Endothelial cell (in vitro differentiated cells): Measurements from ENCODE around the gene PRKAG3. TPM values are rescaled to one million over a fixed set of nuclear protein-coding genes. Genes with fewer than 3 reads are reported as not detected.
"Not testable (repeated sequence)": the region's sequence is repeated elsewhere in the genome, so short reads cannot be mapped to it uniquely, and the experiment has no call there.

Source experiments
- DNase-seq: peaks from one replicate; pipeline ENCODE4 v3.0.0; 2021; ENCODE audit warnings: low spot score
- H3K27ac Mint-ChIP-seq: one replicate; pipeline ENCODE4 v1.8.0; 2021; ENCODE audit warnings: mixed read lengths, inconsistent platforms; ENCODE audit not compliant: unreplicated experiment
- H3K27me3 Mint-ChIP-seq: one replicate; pipeline ENCODE4 v1.8.0; 2021; ENCODE audit warnings: mild to moderate bottlenecking, moderate library complexity, mixed read lengths, inconsistent platforms; ENCODE audit not compliant: unreplicated experiment
- H3K36me3 Mint-ChIP-seq: one replicate; pipeline ENCODE4 v1.8.0; 2021; ENCODE audit warnings: mild to moderate bottlenecking, low read depth, mixed read lengths, inconsistent platforms; ENCODE audit not compliant: unreplicated experiment
- H3K4me1 Mint-ChIP-seq: one replicate; pipeline ENCODE4 v1.8.0; 2021; ENCODE audit warnings: mild to moderate bottlenecking, mixed read lengths, inconsistent platforms; ENCODE audit not compliant: unreplicated experiment
- H3K4me3 Mint-ChIP-seq: one replicate; pipeline ENCODE4 v1.8.0; 2021; ENCODE audit warnings: mild to moderate bottlenecking, mixed read lengths, inconsistent platforms; ENCODE audit not compliant: unreplicated experiment
- H3K9me3 Mint-ChIP-seq: one replicate; pipeline ENCODE4 v1.8.0; 2021; ENCODE audit warnings: mixed read lengths, inconsistent platforms; ENCODE audit not compliant: unreplicated experiment
- microRNA-seq: library from miRNA; unstranded; fragments of <30 nt; microRNA quantifications from one replicate; pipeline ENCODE4, GENCODE V29; 2020; ENCODE audit not compliant: unreplicated experiment
- total RNA-seq: library from RNA; stranded (reverse); fragmentation: NEBNext Ultra II Directional; extraction: Animal tissue kit (Norgen Biotek cat#: 25700); gene quantifications from one replicate; pipeline ENCODE4 v1.2.1, GENCODE V29; 2021; ENCODE audit not compliant: unreplicated experiment
- TF ChIP-seq, protein P1 (sequence below): fragments of 200-600 bp; sonication (generic); IDR thresholded peaks from one replicate; pipeline ENCODE4 v1.5.0; 2021; ENCODE audit warnings: antibody characterized with exemption; ENCODE audit not compliant: unreplicated experiment

Gene PRKAG3
- total RNA-seq, 1 donor from 2014 or later: not detected

DNA sequence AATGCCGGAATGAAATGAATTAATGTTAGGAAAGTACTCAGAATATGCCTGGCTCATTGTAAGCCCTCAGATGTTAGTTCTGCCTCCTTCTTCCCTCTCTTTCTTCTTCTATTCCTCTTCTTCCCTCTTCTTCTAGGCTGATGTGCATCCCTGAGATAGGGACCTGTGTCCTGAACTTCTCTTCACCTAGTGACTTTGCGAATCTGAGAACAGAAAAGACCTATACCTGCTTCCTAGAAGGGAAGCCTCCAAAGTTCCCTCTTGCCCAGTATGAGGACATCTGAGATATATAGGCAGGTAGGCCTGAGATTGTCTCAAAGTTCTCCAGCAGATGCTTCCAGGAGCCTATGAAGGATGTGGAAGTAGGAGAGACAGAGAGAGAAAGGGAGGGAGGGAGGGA, 57.7 kb downstream of the PRKAG3 start:
- no peak overlapping the region for H3K4me3 Mint-ChIP-seq
- peaks cover 5% of the 10 kb centered on the region for H3K9me3 Mint-ChIP-seq
- TF ChIP-seq, protein P1, sequence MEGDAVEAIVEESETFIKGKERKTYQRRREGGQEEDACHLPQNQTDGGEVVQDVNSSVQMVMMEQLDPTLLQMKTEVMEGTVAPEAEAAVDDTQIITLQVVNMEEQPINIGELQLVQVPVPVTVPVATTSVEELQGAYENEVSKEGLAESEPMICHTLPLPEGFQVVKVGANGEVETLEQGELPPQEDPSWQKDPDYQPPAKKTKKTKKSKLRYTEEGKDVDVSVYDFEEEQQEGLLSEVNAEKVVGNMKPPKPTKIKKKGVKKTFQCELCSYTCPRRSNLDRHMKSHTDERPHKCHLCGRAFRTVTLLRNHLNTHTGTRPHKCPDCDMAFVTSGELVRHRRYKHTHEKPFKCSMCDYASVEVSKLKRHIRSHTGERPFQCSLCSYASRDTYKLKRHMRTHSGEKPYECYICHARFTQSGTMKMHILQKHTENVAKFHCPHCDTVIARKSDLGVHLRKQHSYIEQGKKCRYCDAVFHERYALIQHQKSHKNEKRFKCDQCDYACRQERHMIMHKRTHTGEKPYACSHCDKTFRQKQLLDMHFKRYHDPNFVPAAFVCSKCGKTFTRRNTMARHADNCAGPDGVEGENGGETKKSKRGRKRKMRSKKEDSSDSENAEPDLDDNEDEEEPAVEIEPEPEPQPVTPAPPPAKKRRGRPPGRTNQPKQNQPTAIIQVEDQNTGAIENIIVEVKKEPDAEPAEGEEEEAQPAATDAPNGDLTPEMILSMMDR: no peak
- H3K4me1 Mint-ChIP-seq: no peaks in the 10 kb centered on the region
- H3K27ac Mint-ChIP-seq: no peak overlapping the region
- DNase-seq: no peak
- H3K36me3 Mint-ChIP-seq: peaks cover 39% of the 10 kb centered on the region
- H3K27me3 Mint-ChIP-seq: peaks cover 5% of the 10 kb centered on the region

DNA sequence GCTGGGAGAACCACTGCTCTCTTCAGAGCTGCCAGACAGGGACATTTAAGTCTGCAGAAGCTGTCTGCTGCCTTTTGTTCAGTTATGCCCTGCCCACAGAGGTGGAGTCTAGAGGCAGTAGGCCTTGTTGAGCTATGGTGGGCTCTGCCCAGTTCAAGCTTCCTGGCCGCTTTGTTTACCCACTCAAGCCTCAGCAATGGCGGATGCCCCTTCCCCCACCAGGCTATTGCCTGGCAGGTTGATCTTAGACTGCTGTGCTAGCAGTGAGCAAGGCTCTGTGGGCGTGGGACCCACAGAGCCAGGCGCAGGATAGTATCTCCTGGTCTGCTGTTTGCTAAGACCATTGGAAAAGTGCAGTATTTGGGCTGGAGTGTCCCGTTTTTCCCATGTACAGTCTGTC, 58.8 kb downstream of the PRKAG3 start:
- not testable (repeated sequence) for H3K4me1 Mint-ChIP-seq, H3K4me3 Mint-ChIP-seq, DNase-seq, H3K9me3 Mint-ChIP-seq, H3K27me3 Mint-ChIP-seq, H3K27ac Mint-ChIP-seq
- H3K36me3 Mint-ChIP-seq: peaks cover 39% of the 10 kb centered on the region

Small RNA genes lying within 50 kb of the gene (microRNA-seq; reads per million reads assigned to microRNA genes)
- not detected for gene MIR9500

Other genes starting within 250 kb of the PRKAG3 start
- 90.2 TPM for gene PLCD4, start 223.9 kb downstream of the PRKAG3 start, total RNA-seq
- 26.6 TPM for gene ZNF142, start 172.2 kb downstream of the PRKAG3 start, total RNA-seq
- 39.0 TPM for gene BCS1L, start 172.1 kb downstream of the PRKAG3 start, total RNA-seq
- 41.7 TPM for gene RNF25, start 159.8 kb downstream of the PRKAG3 start, total RNA-seq
- 75.1 TPM for gene STK36, start 159.7 kb downstream of the PRKAG3 start, total RNA-seq
- gene TTLL4, start 121.0 kb downstream of the PRKAG3 start, total RNA-seq: 47.3 TPM
- gene CYP27A1, start 49.7 kb downstream of the PRKAG3 start, total RNA-seq: 9.0 TPM
- gene WNT6, start 28.0 kb upstream of the PRKAG3 start, total RNA-seq: not detected
- gene WNT10A, start 49.0 kb upstream of the PRKAG3 start, total RNA-seq: not detected
- 0.13 TPM for gene CDK5R2, start 127.9 kb upstream of the PRKAG3 start, total RNA-seq
- 0.56 TPM for gene FEV, start 153.4 kb upstream of the PRKAG3 start, total RNA-seq
- not detected for gene CRYBA2, start 161.6 kb upstream of the PRKAG3 start, total RNA-seq
- gene CFAP65, start 209.7 kb upstream of the PRKAG3 start, total RNA-seq: 0.59 TPM
- not detected for gene IHH, start 229.1 kb upstream of the PRKAG3 start, total RNA-seq